ENCODE results near the gene ACTR1B.
"Not testable (repeated sequence)": the region's sequence is repeated elsewhere in the genome, so short reads cannot be mapped to it uniquely, and the experiment has no call there.

The ACTR1B gene

DNA sequence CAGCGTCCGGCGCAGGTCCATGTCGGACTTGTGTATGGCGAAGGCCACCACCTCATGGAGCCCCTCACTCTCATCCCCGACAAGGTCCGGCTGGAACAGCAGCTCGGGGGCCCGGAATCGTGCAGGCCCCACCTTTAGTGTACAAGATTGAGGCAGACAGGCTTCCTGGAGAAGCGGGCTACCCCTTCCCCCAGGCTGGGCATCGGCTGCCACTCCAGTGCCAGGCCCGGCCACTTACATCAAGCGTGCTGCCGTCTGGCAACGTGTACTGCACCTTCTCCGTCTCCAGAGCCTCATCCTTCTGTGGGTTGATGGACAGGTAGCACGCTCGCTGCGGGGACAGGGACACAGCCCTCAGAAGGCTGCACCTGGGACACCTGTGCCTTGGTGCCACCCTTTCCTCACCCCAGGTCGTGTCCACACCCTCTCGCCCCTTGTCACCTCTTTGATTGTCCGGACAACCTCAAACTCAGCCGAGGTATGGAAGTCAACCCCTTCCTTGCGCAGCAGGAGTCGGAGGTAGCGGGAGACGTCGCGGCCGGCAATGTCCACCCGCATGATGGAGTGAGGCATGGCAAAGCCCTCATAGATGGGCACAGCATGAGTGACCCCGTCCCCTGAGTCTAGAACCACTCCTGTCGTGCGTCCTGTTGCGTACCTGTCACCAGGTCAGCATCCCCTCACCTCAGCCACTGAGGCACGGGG lies 5.7 kb downstream of the ACTR1B start:
- no peak for DNase-seq

DNA sequence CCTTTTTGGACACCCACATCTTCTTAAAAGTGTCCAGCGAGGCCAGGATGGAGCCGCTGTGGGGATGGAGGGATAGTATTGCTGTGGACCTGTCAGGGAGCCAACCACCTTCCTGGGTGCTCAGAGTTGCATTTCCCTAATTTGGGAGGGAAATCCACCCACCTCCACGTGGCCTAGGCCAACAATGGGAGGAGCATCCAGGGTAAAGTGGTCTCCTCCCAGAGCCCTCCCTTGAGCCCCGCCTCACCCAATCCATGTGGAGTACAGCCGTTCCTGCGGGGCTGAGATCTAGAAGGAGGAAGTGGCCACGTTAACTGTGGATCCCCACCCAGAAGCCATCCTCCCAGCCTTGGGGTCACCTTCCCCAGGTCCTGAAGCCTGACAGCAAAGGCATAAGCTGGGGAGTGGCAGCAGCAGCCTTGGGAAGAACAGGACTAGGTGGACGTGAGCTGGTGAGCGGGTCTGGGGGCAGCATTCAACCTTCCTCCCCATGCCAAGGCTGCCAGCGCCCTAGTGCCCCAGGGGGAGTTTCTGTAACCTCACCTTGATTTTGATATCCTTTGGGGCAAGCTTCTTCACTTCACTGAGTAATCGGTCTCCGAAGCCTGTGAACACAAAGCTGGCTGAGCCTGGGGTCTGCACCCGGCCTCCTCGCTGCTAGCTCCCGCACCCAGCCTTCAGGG lies 6.8 kb downstream of the ACTR1B start:
- DNase-seq, result no peak

DNA sequence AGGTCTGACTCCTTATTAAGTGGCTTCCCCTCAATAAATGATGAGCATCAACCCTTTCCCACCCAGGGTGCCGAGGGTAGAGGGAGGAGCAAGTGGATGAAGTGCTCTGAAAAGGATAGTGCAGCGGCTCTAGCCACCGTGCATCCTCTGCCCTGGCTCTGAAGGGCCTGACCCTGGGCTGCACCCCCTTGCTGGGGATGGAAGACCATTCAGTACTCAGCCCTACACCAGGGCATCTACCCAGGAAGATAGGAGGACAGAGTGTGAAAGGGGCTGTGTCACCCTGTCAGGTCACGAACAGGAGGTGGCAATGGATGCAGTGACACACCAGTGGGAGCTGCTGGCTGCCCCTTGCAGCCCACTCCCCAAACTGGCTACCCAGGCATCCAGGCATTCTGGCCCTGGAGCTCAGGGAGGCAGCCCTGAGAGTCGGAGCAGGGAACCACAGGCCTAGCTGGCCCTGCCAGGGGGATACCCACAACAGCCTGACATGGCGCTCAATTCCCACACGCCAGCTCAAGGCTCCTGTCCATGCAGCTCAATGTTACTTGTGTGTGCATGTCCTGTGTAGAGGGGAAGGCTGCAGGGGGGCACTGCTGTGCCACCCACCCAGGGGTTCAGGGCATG lies 7.6 kb downstream of the ACTR1B start:
- DNase-seq, result no peak

DNA sequence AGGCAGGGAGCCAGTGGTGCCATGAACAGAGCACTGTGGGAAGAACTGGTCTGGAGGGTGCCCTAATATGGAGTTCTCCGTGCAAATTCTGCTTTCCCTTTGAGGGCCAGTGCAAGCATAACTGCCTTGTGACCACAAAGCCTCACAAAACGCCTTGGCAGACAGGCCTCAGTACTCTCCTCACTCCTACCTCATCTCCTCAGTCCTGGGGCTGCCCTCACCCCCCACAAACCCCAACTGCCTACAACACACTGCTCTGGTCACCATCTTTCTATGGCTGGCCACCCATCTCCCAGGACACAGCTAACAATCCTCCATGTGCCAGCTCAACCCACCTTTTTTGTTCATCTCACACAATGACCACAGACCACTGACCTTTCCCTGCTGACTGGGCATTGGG lies 9.1 kb downstream of the ACTR1B start:
- DNase-seq, result no peak

DNA sequence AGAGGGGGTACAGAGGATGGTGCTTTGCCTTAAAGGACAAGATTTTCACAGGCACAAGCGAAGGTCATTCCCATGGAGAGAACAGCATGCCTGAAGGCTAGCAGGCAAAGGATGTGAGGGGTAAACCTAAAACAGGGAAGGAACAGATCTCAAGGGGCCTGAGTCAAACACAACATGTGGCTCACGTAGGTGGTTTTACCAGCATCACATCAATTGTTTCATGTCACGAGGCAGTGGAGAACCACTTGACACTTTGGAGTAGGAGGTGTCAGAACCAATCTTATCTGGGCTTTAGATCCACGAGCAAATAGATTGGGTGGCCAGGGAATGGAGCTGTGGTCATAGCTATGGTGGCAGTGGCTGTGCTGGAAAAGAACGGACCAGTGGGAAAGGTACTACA lies 9.5 kb downstream of the ACTR1B start:
- no peak for DNase-seq

DNA sequence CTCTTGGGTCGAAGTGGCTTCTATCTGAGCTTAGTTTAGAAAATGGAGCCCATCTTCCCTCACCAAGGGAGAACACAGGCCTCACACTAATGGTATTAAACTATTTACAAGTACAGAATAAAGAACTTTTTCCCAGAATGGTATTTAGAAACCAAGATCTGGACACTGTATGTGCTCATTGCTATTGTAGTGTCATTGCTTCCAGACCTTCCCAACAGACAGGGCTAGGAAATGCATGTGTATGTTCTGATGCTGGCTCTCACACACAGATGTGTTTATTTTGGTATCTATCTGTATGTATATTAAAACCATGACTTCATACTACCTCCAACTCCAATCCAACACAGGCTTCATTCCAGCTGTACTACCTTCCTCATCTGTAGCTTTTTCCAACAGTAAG lies 10.0 kb downstream of the ACTR1B start:
- no peak for DNase-seq

DNA sequence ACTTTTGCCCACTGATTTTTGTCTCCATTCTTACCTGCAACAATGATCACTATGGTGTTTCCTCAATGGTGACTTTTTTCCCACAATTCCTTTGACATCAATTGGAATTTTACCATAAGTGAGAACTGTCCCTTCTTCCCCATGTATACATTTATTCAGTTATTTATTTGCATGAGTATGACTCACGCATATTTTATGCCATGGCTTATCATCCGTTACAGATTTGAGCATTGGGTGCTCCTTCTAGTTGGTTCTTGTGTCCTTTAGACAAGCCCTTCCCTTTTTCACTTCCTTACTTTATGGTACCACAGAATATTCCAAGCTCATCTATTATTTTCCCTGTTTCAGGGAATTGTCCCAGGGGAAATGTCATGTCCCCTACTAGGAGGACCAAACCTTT lies 10.4 kb downstream of the ACTR1B start:
- DNase-seq, result no peak

DNA sequence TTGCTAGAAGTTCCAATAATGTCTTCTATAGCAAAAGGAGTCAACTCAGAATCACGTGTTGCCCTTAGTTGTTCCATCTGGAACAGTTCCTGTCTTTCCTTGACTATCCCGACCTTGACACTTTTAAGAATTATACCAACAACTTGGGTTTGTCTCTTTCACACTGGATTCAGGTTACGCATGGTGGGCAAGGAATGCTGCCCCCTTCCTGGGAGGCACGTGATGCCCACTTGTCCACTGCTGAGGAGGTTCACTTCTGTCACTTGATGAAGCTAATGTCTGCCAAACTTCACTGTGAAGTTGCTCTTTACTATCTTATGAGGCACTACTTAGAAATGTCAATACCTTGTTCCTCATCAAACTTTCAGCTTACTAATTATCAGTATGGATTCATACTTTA lies 12.7 kb downstream of the ACTR1B start:
- DNase-seq, result no peak

DNA sequence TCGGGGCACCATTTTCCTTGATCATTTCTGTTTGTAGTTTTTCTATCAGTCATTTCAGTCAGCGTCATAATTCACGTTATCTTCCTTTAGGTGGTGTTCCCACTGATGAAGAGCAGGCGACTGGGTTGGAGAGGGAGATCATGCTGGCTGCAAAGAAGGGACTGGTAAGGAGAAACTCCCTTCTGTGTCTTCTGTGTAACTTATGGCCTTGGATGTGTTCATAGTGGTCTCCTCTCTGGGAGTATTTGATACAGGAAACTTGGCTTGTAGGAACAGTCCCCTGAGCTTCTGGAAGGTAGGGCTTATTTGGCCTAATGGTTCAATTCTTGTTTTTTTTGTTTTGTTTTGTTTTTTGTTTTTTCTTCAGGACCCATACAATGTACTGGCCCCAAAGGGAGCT lies 16.9 kb downstream of the ACTR1B start:
- DNase-seq, result no peak

DNA sequence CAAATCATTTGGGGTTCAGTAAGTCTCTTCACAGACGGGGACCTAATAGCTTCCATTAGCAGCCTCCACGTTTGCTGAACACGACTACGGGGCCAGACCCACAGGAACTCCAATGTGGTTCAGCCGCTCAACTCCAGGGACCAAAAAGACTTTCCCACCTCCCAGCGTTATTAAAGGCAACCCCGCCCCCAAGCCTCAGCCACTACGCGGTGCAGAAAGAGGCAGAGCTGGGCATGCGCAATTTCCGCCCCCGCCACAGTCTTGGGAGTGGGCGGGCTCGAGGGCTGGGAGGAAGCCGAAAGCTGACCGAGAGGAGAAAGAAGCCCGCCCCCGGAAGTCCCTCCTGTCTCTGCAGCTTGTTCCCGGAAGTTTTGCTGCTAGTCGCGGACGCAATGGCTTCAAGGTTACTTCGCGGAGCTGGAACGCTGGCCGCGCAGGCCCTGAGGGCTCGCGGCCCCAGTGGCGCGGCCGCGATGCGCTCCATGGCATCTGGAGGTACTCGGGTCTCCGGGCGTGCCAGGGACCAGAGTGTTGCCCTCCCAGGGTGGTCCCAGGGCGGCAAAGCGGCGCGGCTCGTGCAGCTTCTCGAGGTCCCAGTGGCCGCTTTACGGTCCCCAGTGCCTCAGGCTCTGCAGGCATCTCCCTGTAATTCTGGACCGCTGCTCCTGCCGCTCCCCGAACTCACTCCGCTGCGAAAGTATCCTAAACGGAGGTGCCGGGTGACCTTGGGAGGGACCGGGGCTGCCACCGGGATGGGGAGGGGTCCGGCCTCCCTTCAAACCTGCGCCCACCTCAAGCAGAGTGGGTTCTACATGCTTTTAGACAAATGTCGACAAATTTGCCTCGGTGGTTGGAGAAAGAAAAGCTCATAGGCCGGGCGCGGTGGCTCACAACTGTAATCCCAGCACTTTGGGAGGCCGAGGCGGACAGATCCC lies 17.9 kb downstream of the ACTR1B start, which contains the start of gene COX5B:
Gene COX5B, plus strand, starts transcription at position 368 of the 935 bp plus-strand sequence. Its CDS starts 25 bp downstream, at position 393.
- peak; percentile 99 for DNase-seq

DNA sequence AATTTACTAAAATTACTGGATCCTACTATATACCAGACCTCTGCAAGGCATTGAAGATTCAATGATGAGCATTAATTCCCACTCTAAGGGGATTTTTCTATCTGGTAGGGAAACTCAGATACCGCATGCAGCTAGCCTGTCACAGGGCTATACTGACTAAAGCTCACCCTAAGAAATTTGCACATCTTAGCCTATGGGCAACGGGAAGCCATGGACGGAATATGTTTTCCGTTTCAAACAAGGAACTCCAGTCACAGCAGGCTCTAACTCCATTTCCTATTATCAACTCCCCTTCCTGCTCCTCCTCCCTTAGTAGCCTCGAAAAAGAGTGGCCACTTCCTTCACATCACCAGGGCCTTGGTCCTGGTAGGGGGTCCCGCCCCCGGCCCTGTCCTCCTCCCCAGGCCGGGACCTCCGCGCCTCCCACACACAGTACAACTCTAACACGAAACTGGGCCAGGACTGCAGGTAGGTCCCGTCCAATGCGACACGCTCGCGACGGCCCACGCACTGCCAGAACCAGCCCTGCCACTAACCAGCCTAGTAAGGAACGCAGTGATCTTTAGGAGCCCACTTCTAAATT lies 18.6 kb downstream of the ACTR1B start:
- DNase-seq, result no peak

DNA sequence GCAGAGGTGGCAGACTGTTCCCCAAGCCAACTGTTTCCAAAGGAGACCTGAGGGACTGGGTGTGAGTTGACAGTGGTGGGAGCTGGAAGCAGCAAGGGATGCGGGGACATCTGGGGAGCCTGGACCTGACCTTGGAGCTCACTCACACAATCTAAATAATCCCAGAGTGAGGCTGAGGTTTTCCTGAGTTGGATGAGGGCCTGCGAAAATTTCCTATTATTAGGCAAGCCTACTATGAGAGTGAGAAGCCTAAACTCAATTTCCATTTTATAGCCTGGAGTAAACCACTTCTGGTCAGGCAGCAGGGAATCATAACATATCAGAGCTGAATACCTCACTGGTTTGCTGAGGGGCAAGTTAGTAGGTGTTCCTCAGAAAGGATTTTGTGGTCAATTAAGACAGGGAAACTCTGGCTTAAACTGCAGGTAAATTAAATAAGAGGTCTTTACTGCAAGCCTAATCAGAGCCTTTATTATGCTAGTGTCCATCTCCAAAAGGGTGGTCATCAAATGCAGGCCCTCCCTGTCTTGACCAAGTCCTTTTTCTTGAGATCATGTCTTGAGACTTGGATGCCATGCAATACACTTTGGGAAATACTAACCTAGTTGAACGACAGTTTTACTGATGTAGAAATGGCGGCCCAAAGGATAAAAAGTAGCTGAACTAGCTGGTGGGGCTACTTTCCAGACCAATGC lies 19.7 kb downstream of the ACTR1B start:
- no peak for DNase-seq

DNA sequence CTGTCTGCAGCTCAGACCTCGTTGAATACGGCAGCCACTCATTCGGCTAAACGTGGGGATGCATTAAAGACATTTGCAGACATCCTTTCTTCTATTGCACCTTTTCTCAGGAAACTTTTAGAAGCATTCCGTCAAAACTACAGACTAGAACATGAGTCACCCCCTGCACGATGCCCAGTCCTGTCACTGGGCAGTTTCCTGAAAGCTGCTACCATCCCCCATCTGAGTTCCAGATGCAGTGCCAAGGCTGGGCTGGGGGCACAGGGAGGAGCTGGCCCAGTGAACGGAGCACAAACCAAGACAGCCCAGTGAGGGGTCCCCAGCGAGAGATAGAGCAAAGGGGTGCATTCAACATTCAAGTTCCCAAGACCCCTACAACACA lies 37.8 kb downstream of the ACTR1B start:
- not testable (repeated sequence) for DNase-seq

DNA sequence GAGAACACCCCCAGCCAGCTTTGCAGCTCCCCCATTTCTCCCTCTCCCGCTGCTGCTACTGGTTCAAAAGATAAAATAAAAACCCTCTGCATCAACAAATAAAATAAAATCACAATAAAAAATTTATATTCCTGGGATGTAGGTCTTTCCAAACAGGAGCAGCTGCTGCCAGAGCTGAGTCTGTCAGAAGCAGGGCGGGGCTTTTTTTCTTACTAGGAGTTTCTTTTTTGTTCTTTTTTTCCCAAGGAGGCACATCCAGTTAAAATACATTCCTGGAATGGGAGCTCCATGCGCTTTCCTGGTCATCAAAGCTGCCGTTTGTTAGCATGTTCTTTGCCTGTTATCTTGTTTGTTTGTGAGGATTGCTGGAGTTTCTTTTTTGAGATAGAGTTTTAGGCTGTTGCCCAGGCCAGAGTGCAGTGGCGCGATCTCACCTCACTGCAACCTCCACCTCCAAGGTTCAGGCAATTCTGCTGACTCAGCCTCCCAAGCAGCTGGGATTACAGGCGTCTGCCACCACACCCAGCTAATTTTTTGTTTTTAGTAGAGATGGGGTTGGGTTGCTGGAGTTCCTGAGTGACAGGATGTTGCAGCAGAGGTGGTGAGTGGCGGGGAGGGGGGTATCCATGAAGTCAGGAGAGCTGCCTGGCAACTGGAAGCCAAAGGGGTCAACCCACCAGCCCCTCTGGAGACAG lies 38.3 kb downstream of the ACTR1B start:
- DNase-seq, result not testable (repeated sequence)

DNA sequence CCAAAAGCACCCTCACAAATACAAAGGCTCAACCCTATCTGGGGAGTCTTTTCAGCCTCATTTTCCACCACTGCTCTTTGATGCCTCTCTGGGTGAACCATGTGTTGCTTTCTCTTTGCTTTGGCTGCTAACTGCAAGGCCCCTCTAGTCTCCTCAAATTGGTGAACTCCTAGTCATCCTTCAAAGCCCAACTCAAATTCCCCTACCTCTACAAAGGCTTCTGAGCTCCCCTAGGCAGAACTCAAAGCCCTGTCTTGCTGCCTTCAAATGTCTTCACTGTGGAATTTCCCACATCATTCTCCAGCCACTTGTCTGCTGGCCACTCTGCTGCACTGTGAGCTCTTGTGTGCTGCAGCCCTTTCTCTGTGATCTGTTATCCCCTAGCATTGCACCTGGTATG lies 40.9 kb downstream of the ACTR1B start:
- DNase-seq, result not testable (repeated sequence)

DNA sequence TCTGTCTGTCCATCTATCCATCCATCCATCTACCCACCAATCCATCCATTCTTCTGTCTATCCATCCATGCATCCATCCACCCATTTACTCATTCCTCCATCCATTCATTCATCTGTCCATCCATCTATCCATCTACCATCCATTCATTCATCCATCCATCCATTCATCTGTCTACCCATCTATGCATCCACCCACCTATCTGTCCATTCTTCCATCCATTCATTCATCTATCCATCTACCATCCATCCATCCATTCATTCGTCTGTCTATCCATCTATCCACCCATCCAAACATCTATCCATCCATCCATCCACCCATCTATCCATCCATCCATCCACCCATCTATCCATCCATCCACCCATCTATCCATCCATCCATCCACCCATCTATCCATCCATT lies 43.4 kb downstream of the ACTR1B start:
- not testable (repeated sequence) for DNase-seq

DNA sequence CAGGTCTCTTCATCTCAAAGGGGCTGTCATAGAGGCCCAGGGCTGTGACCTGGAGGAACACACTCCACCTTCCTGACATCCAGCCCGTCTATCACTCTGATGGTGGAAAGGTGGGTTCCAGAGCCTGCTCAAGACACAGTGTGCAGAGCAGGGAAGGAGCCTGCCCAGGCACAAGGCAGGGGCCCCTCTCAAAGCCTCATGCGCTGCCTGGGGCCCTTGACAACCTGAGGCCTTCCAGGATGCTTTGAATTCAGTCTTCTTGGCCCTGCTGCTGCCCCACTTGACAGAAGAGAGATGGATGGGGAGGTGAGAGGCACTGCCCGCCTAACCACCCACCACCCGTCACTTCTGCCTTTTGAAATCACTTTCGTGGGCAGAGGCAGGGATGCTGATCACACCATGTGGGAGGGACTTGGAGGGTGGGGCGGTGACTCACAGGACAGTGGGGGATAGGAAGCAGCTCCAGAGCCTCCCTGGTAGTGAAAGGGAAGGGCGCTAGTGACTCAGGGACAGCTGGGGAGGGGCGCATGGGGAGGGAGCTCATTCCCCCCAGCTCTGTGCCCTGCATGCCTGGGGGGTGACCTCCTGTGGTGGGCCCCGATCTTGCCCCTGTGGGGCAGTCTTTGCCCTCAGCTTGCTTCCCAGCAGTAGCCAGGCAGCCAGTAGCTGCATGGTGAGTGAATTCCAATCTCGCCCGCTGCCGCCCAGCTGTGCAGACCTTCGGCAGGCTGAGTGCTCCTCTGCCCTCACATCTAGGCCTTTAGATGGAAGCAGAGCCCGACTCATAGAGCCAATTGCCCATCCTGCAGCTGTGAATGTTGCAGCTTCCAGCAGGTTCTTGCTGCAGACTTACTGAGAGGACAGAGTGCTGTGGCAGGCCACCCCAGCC lies 44.7 kb downstream of the ACTR1B start:
- DNase-seq, result not testable (repeated sequence)

DNA sequence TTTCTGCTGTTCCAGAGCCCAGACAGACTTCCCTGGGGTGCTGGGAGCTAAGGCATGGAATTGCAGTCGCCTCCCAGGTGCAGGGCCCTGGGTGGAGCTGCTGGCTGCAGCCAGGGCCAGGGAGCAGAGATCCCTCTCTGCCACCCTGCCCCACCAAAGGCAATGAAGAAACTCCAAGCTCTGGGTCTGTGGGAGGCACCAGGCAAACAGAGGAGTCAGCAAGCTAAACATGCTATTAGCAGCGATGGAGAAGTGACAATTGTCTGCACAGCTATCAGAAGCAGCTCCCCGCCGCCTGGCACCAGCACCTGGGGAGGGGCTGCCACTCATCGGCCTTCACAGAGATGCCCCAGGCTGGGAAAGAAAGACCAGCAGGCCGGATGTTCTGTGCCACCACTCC lies 45.9 kb downstream of the ACTR1B start:
- no peak for DNase-seq

DNA sequence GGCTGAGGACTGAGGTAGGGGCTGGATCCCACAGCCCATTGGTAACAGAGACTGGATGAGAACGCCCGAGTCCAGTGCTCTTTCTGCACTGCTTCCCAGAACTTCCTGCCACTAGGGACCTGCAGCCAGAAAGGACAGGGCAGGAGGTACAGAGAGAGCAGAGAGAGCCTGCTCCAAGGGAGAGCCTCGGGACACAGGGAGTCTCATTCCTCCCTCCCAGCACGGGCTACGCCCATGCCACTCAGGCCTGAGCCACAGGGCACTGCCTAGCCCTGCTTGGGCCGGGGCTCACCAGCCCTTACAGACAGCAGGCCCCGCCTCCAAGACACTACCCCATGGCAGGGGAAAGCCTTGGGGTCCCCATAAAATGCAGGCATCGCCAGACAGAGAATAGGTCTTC lies 48.1 kb downstream of the ACTR1B start:
- DNase-seq, result not testable (repeated sequence)

DNA sequence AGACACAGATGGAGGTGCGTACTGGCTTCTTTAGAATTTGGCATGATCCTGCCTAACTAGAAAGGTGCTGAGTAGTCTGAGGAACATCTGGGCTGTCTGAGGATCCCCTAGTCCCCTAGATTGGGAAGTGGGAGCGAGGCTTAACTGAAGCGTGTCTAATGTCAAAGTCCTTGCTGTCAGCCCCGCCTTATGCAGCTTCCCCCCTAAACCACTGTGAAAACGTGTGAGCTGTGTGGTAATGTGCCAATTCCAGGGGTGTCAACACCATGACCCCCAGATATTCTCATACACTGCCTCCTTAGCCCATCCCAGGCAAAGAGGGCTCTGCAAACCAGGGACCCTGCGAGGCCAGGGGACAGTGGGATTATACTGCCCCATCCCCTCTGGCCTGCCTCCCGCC lies 51.9 kb downstream of the ACTR1B start:
- DNase-seq, result not testable (repeated sequence)

All from stimulated activated CD4-positive, alpha-beta T cell treated with anti-CD3 and anti-CD28 coated beads, Interleukin-1b, Interleukin-23, amount 100 ng/mL, for 48 hours (primary cell).